ENCODE data around the gene HNRNPL.

Gene HNRNPL

GRCh38 chr19:38848299-38849146 is 1.3 kb downstream of the HNRNPL start:
- TF ChIP-seq EZH2phosphoT487 (IDR thresholded peaks at IDR 0.05; ENCODE audit: borderline replicate concordance, low read length) (no peak), CTCF (IDR thresholded peaks at IDR 0.05; ENCODE audit: low read depth, low read length, poor library complexity, severe bottlenecking) (no peak)
- no peaks in the 10 kb centered on the region for H3K9me3 ChIP-seq (ENCODE audit: control insufficient read depth, insufficient read depth, low read length)
- no peaks in the 10 kb centered on the region for H3K27me3 ChIP-seq (ENCODE audit: control insufficient read depth, low read length)
- peaks cover 27% of the 10 kb centered on the region for H4K20me1 ChIP-seq (ENCODE audit: control insufficient read depth, insufficient read depth, low read depth, low read length)
- H3K79me2 ChIP-seq (ENCODE audit: control insufficient read depth, low read length): peaks cover 79% of the 10 kb centered on the region
- peak overlapping the region; percentile 94 for H3K4me3 ChIP-seq (ENCODE audit: low read length)
- H3K4me1 ChIP-seq (ENCODE audit: control insufficient read depth, low read length): peaks cover 56% of the 10 kb centered on the region
- peaks cover 10% of the 10 kb centered on the region; the same call in 1 of the 2 replicates for H3F3A ChIP-seq (ENCODE audit: control insufficient read depth, insufficient read depth)
- H3K27ac ChIP-seq (ENCODE audit: low read depth, low read length): peak overlapping the region; percentile 90
- H3K4me2 ChIP-seq (ENCODE audit: low read length): peak overlapping the region; percentile 92
- H3K9me2 ChIP-seq (replicated peaks; ENCODE audit: control insufficient read depth, low read length): no peaks in the 10 kb centered on the region
- peaks cover 66% of the 10 kb centered on the region for H3K36me3 ChIP-seq (ENCODE audit: control insufficient read depth, low read length)

- Histone ChIP-seq H3K9me2 (replicated peaks; ENCODE audit: control insufficient read depth, low read length) (no peaks in the 10 kb centered on the region), H4K20me1 (ENCODE audit: control insufficient read depth, insufficient read depth, low read depth, low read length) (peaks cover 36% of the 10 kb centered on the region), H3K27ac (ENCODE audit: low read depth, low read length) (no peak overlapping the region), H3K79me2 (ENCODE audit: control insufficient read depth, low read length) (peaks cover 87% of the 10 kb centered on the region), H3K4me3 (ENCODE audit: low read length) (no peak overlapping the region), H3K27me3 (ENCODE audit: control insufficient read depth, low read length) (no peaks in the 10 kb centered on the region), H3K9me3 (ENCODE audit: control insufficient read depth, insufficient read depth, low read length) (no peaks in the 10 kb centered on the region), H3F3A (ENCODE audit: control insufficient read depth, insufficient read depth) (peaks cover 22% of the 10 kb centered on the region), H3K36me3 (ENCODE audit: control insufficient read depth, low read length) (peaks cover 84% of the 10 kb centered on the region), H3K4me2 (ENCODE audit: low read length) (no peak overlapping the region), H3K4me1 (ENCODE audit: control insufficient read depth, low read length) (peaks cover 53% of the 10 kb centered on the region)
- TF ChIP-seq EZH2phosphoT487 (IDR thresholded peaks at IDR 0.05; ENCODE audit: borderline replicate concordance, low read length) (no peak), CTCF (IDR thresholded peaks at IDR 0.05; ENCODE audit: low read depth, low read length, poor library complexity, severe bottlenecking) (no peak)
Observed at GRCh38 chr19:38846097-38846496, 3.7 kb downstream of the HNRNPL start.

- Histone ChIP-seq H3K27ac (ENCODE audit: low read depth, low read length) (no peak overlapping the region), H3F3A (ENCODE audit: control insufficient read depth, insufficient read depth) (peaks cover 25% of the 10 kb centered on the region), H3K36me3 (ENCODE audit: control insufficient read depth, low read length) (peaks cover 90% of the 10 kb centered on the region), H4K20me1 (ENCODE audit: control insufficient read depth, insufficient read depth, low read depth, low read length) (peaks cover 36% of the 10 kb centered on the region), H3K79me2 (ENCODE audit: control insufficient read depth, low read length) (peaks cover 88% of the 10 kb centered on the region), H3K4me2 (ENCODE audit: low read length) (no peak overlapping the region), H3K4me3 (ENCODE audit: low read length) (no peak overlapping the region), H3K4me1 (ENCODE audit: control insufficient read depth, low read length) (peaks cover 48% of the 10 kb centered on the region), H3K27me3 (ENCODE audit: control insufficient read depth, low read length) (no peaks in the 10 kb centered on the region), H3K9me2 (replicated peaks; ENCODE audit: control insufficient read depth, low read length) (no peaks in the 10 kb centered on the region), H3K9me3 (ENCODE audit: control insufficient read depth, insufficient read depth, low read length) (no peaks in the 10 kb centered on the region)
- no peak for TF ChIP-seq EZH2phosphoT487 (IDR thresholded peaks at IDR 0.05; ENCODE audit: borderline replicate concordance, low read length)
- TF ChIP-seq CTCF (IDR thresholded peaks at IDR 0.05; ENCODE audit: low read depth, low read length, poor library complexity, severe bottlenecking): no peak
Observed at GRCh38 chr19:38845374-38846024, 4.3 kb downstream of the HNRNPL start.
